Activated CD8-positive, alpha-beta memory T cell treated with anti-CD3 and anti-CD28 coated beads, Interleukin-2, amount 10 ng/mL, durations not matched to agents 7 days and 5 days (primary cell): ENCODE measurements around the gene PTH2R. TPM values are rescaled to one million over a fixed set of nuclear protein-coding genes. Genes with fewer than 3 reads are reported as not detected.
"Not testable (repeated sequence)": the region's sequence is repeated elsewhere in the genome, so short reads cannot be mapped to it uniquely, and the experiment has no call there.

Experiments used
- ATAC-seq: fragments of 150-1000 bp; cut with Tn5 transposase; one replicate; pipeline ENCODE4 v1.10.0; 2021; ENCODE audit warnings: moderate library complexity
- CTCF ChIA-PET: fragments of 350-600 bp; sonication (Branson Sonifier 250); formaldehyde crosslinking; loops from one replicate; lab custom pipeline; 2021; ENCODE audit warnings: antibody characterized with exemption; lab: Charles Lee
- DNase-seq: peaks from one replicate; pipeline ENCODE4 v3.0.0-alpha.2; 2020
- H3K27ac Mint-ChIP-seq: one replicate; pipeline ENCODE4 v1.8.0; 2021; ENCODE audit warnings: mild to moderate bottlenecking, mixed read lengths
- H3K27me3 Mint-ChIP-seq: one replicate; pipeline ENCODE4 v1.8.0; 2021; ENCODE audit warnings: mixed read lengths
- H3K36me3 Mint-ChIP-seq: one replicate; pipeline ENCODE4 v1.8.0; 2021; ENCODE audit warnings: mild to moderate bottlenecking, mixed read lengths
- H3K4me1 Mint-ChIP-seq: one replicate; pipeline ENCODE4 v1.8.0; 2021; ENCODE audit warnings: mixed read lengths
- H3K4me3 Mint-ChIP-seq: one replicate; pipeline ENCODE4 v1.8.0; 2021; ENCODE audit warnings: mild to moderate bottlenecking, moderate library complexity, mixed read lengths
- H3K9me3 Mint-ChIP-seq: one replicate; pipeline ENCODE4 v1.8.0; 2022; ENCODE audit warnings: low read depth, mixed read lengths
- total RNA-seq, 2 experiments: library from RNA; stranded (reverse); gene quantifications; one replicate each; pipeline ENCODE4 v1.2.3, GENCODE V29; 2021

Gene PTH2R
- total RNA-seq, 2 experiments from 2014 or later = 0.12 TPM; not detected in 1

GRCh38 chr2:208481945-208482344, 75.4 kb downstream of the PTH2R start:
- DNase-seq, H3K9me3 Mint-ChIP-seq, H3K27ac Mint-ChIP-seq, H3K27me3 Mint-ChIP-seq, ATAC-seq, H3K4me3 Mint-ChIP-seq, CTCF ChIA-PET, H3K36me3 Mint-ChIP-seq, H3K4me1 Mint-ChIP-seq: not testable (repeated sequence)

DNA sequence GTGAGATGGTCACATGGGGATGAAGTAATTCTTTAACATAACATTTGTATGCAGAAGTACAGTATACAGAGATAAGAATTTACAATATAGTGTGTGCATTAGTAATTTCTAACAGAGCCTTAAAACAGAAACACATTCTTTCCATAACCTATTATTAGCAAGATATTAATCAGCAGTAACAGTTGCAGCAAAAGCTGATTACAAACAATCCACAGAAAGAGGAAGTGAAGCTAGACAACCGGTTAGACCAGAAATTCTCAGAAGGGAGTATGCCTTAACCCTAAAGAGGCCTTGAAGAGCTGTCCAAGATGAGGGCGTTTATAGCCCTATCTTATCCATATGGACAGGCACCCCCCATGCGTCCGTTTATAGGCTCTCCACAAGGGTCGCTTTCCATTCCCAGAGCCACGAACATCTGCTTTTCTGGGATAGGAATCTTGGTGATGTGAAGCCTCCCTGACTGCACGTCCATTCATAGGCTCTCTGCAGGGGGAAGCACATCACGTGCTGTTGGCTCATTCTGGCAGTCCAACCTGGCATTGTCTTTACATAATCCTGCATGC, 75.9 kb downstream of the PTH2R start:
- H3K36me3 Mint-ChIP-seq, DNase-seq, CTCF ChIA-PET, H3K27ac Mint-ChIP-seq, H3K4me3 Mint-ChIP-seq, H3K9me3 Mint-ChIP-seq, ATAC-seq, H3K4me1 Mint-ChIP-seq, H3K27me3 Mint-ChIP-seq: not testable (repeated sequence)

DNA sequence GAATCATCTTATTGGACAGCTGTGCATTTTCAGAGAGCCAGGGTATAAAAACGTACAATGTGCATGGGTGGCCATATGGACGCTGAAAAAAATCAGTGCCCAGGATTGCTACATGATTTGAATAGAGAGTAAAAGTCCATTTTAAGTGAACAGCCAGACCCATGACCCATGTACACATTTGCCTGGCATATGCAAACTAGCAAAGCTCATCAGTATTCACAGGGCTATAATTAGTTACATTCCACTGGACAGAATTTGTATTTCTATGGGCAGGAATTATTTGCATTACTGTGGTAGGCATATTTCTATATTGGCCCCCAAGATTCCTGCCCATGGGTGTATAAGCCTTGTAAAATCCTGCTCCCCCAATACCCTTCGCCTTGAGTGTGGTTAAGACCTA, 78.8 kb downstream of the PTH2R start:
- Mint-ChIP-seq H3K27ac (no peak overlapping the region), H3K27me3 (no peaks in the 10 kb centered on the region), H3K4me3 (no peak overlapping the region), H3K36me3 (no peaks in the 10 kb centered on the region), H3K4me1 (no peaks in the 10 kb centered on the region), H3K9me3 (peaks cover 3% of the 10 kb centered on the region)
- CTCF ChIA-PET = no interaction called here
- DNase-seq (no peak), ATAC-seq (no peak)

GRCh38 chr2:208488686-208489564, 82.3 kb downstream of the PTH2R start:
- H3K4me1 Mint-ChIP-seq = no peaks in the 10 kb centered on the region
- no peaks in the 10 kb centered on the region for H3K36me3 Mint-ChIP-seq
- no peak for DNase-seq
- no peak for ATAC-seq
- no peaks in the 10 kb centered on the region for H3K27me3 Mint-ChIP-seq
- H3K9me3 Mint-ChIP-seq = no peaks in the 10 kb centered on the region
- no peak overlapping the region for H3K27ac Mint-ChIP-seq
- H3K4me3 Mint-ChIP-seq = no peak overlapping the region
- CTCF ChIA-PET = no interaction called here

- no peak for DNase-seq
- no peaks in the 10 kb centered on the region for H3K4me1 Mint-ChIP-seq
- CTCF ChIA-PET = no interaction called here
- H3K27me3 Mint-ChIP-seq = no peaks in the 10 kb centered on the region
- ATAC-seq = no peak
- no peak overlapping the region for H3K4me3 Mint-ChIP-seq
- H3K9me3 Mint-ChIP-seq = no peaks in the 10 kb centered on the region
- no peak overlapping the region for H3K27ac Mint-ChIP-seq
- no peaks in the 10 kb centered on the region for H3K36me3 Mint-ChIP-seq
These were observed 83.1 kb downstream of the PTH2R start for GRCh38 chr2:208489687-208490086.

DNA sequence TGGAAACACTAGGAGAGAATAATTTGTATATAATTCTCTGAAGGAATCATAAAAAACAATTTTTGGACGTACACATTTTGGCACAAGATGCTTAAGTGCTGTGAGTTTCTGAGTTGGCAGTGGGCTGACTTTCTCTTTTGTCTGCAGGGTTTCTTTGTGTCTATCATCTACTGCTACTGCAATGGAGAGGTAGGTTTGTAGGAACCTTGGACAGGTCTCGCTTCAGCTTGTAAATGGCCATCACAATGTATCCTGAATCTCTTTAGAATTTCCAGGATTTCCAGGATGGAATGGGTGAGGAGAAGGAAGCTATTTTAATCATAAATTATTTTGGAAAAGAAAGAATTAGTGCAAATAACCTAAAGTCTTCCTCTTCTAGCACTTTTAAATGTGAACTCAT, 83.9 kb downstream of the PTH2R start:
- ATAC-seq = no peak

DNA sequence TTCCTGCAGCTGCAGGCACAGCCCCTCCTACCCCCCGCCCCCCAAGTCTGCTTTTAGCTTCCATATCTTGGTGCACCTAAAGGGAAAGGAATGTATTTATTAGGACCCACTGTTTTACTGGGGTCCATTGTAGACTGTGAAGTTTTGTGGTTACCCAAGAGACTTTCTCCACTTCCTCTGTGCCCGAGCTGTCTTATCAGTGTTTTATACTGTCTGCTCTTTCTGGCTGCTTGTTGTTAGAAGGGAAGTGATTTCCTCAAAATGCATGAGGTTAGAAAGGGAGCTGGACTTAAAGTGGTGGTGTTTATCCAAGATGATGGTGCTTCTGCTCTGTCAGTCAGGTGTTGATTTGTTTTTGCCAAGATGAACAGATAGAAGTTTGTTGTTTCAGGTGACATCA, 85.0 kb downstream of the PTH2R start:
- CTCF ChIA-PET = no interaction called here
- Mint-ChIP-seq H3K4me3 (no peak overlapping the region), H3K27me3 (no peaks in the 10 kb centered on the region), H3K4me1 (no peaks in the 10 kb centered on the region), H3K9me3 (no peaks in the 10 kb centered on the region), H3K27ac (no peak overlapping the region), H3K36me3 (no peaks in the 10 kb centered on the region)
- no peak for DNase-seq
- ATAC-seq = no peak

More for the DNA sequence above, 83.9 kb downstream of the PTH2R start:
- Mint-ChIP-seq H3K4me3 (no peak overlapping the region), H3K27me3 (no peaks in the 10 kb centered on the region), H3K36me3 (no peaks in the 10 kb centered on the region), H3K9me3 (no peaks in the 10 kb centered on the region), H3K4me1 (no peaks in the 10 kb centered on the region), H3K27ac (no peak overlapping the region)
- no peak for DNase-seq
- CTCF ChIA-PET = interaction anchor here (0.6 kb wide), 1 partner anchor 17 kb away, joined by 3 read pairs; no protein-coding TSS in a partner anchor

DNA sequence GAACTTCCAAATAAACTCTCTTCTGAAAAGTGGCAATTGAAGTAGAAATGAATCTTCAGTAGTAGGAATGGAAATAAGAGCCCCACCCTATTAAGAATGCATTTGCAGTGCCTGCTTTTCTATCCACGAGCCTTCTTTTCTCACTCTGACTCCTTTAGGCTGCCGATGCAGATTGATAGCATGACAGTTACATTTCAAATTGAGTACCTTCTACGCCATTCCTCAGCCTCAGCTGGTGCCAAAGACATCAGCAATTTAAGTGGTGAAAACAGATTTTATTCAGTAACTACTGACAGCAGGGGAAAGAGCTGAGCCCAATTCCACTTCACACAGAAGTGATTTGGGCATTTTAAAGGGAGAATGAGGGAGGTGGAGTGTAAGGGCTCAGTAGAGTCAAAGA, 85.5 kb downstream of the PTH2R start:
- ATAC-seq (no peak), DNase-seq (no peak)
- no peak overlapping the region for H3K27ac Mint-ChIP-seq
- H3K27me3 Mint-ChIP-seq = no peaks in the 10 kb centered on the region
- no peaks in the 10 kb centered on the region for H3K9me3 Mint-ChIP-seq
- H3K4me3 Mint-ChIP-seq = no peak overlapping the region
- CTCF ChIA-PET = no interaction called here
- no peaks in the 10 kb centered on the region for H3K36me3 Mint-ChIP-seq
- no peaks in the 10 kb centered on the region for H3K4me1 Mint-ChIP-seq

DNA sequence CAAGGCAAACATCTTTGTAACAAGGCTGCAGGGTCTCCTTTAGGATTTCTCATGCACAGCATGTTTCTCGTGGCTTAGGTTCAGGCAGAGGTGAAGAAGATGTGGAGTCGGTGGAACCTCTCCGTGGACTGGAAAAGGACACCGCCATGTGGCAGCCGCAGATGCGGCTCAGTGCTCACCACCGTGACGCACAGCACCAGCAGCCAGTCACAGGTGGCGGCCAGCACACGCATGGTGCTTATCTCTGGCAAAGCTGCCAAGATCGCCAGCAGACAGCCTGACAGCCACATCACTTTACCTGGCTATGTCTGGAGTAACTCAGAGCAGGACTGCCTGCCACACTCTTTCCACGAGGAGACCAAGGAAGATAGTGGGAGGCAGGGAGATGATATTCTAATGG, 86.6 kb downstream of the PTH2R start:
- no peaks in the 10 kb centered on the region for H3K4me1 Mint-ChIP-seq
- DNase-seq = no peak
- H3K27me3 Mint-ChIP-seq = no peaks in the 10 kb centered on the region
- no peaks in the 10 kb centered on the region for H3K9me3 Mint-ChIP-seq
- ATAC-seq = no peak
- no peak overlapping the region for H3K27ac Mint-ChIP-seq
- H3K4me3 Mint-ChIP-seq = no peak overlapping the region
- H3K36me3 Mint-ChIP-seq = no peaks in the 10 kb centered on the region
- CTCF ChIA-PET = no interaction called here

DNA sequence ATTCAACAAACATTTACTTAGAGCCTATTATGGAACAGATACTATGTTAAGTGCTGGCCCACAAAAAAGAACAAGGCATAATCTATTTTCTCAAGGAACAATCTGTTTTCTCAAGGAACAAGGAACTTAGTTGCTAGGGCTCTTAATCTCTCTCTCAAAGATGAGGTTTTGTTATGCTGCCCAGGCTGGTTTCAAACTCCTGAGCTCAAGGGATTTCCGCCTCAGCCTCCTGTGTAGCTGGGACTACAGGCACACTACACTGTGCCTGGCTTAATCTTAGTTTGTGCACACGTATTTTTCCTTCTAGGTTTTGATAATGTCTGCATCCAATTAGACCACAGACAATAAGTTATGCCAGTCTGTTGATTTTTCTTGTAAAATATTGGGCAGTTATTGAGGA, 89.5 kb downstream of the PTH2R start:
- no peak for ATAC-seq
- Mint-ChIP-seq H3K4me3 (no peak overlapping the region), H3K27me3 (no peaks in the 10 kb centered on the region), H3K4me1 (no peaks in the 10 kb centered on the region), H3K27ac (no peak overlapping the region), H3K9me3 (no peaks in the 10 kb centered on the region), H3K36me3 (no peaks in the 10 kb centered on the region)
- no peak for DNase-seq
- CTCF ChIA-PET = no interaction called here

GRCh38 chr2:208501206-208501605, 94.6 kb downstream of the PTH2R start:
- Mint-ChIP-seq H3K4me3 (no peak overlapping the region), H3K4me1 (no peaks in the 10 kb centered on the region), H3K27me3 (no peaks in the 10 kb centered on the region), H3K27ac (no peak overlapping the region), H3K36me3 (no peaks in the 10 kb centered on the region), H3K9me3 (no peaks in the 10 kb centered on the region)
- DNase-seq (no peak), ATAC-seq (no peak)
- CTCF ChIA-PET = no interaction called here

DNA sequence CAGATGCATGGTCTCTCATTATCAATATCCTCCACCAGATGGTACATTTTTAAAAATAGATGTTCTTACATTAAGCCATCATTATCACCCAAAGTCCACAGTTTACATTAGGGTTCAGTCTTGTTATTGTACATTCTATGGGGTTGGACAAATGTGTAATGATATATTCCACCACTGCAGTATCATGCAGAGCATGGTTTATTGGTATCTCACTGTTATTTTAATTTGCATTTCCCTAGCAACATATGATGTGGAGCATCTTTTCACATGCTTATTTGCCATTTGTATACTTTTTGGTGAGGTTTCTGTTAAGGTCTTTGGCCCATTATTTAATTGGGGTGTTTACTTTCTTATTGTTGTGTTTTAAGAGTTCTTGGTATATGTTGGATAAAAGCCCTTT, 95.7 kb downstream of the PTH2R start:
- no peak overlapping the region for H3K4me3 Mint-ChIP-seq
- CTCF ChIA-PET = no interaction called here
- H3K4me1 Mint-ChIP-seq = no peaks in the 10 kb centered on the region
- no peaks in the 10 kb centered on the region for H3K9me3 Mint-ChIP-seq
- no peak for DNase-seq
- no peaks in the 10 kb centered on the region for H3K27me3 Mint-ChIP-seq
- H3K36me3 Mint-ChIP-seq = no peaks in the 10 kb centered on the region
- no peak for ATAC-seq
- no peak overlapping the region for H3K27ac Mint-ChIP-seq

DNA sequence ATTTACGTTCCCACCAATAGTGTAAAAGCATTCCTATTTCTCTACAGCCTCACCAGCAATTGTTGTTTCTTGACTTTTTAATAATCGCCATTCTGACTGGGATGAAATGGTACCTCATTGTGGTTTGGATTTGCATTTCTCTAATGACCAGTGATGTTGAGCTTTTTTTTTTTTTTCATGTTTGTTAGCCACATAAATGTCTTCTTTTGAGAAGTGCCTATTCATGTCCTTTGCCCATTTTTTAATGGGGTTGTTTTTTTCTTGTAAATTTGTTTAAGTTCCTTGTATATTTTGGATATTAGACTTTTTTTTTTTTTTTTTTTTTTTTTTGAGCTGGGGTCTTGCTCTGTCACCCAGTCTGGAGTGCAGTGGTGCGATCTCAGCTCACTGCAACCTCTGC, 98.8 kb downstream of the PTH2R start:
- H3K4me3 Mint-ChIP-seq, CTCF ChIA-PET, DNase-seq, H3K27me3 Mint-ChIP-seq, H3K9me3 Mint-ChIP-seq, H3K36me3 Mint-ChIP-seq, H3K27ac Mint-ChIP-seq, ATAC-seq, H3K4me1 Mint-ChIP-seq: not testable (repeated sequence)

DNA sequence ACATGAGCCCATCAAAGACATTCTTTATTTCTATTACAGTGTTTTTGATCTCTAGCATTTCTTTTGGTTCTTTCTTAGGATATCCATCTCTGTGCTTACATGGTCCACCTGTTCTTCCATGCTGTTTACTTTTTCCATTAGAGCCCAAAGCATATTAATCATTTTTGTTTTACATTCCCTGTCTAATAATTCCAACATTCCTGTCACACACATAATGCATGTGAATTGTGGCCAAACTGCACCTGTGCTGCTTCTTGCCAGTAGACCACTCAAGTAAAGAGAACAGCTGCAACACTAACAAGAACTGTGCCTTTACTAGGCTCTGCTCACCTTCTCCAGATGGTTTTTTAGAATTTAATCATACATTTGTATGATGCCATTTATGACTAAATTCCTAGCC, 103.0 kb downstream of the PTH2R start:
- Mint-ChIP-seq H3K27me3 (no peaks in the 10 kb centered on the region), H3K9me3 (no peaks in the 10 kb centered on the region), H3K36me3 (no peaks in the 10 kb centered on the region), H3K4me3 (no peak overlapping the region), H3K27ac (no peak overlapping the region), H3K4me1 (no peaks in the 10 kb centered on the region)
- no peak for ATAC-seq
- CTCF ChIA-PET = no interaction called here
- no peak for DNase-seq
